CD14-positive monocyte (primary cell): ENCODE results near the gene TSHZ2. TPM values are rescaled to one million over a fixed set of nuclear protein-coding genes. Genes with fewer than 3 reads are reported as not detected.

Source experiments
- DNase-seq, 3 donors: peaks; one replicate each; pipeline ENCODE4 v3.0.0-alpha.2; 2011 to 2022
- H2AFZ ChIP-seq: 2 replicates; pipeline ENCODE4 v1.6.0; 2012; ENCODE audit warnings: mild to moderate bottlenecking, low read depth, low read length, inconsistent platforms; ENCODE audit not compliant: insufficient read depth, poor library complexity, severe bottlenecking
- H3K27ac ChIP-seq, 2 donors: 1 replicate in 1 of 2; 2 replicates in 1 of 2; pipeline ENCODE4 v1.5.1; 2012 to 2013; ENCODE audit warnings: low read length in 2 of 2, control low read depth in 1 of 2, inconsistent platforms in 1 of 2, low read depth in 1 of 2, mild to moderate bottlenecking in 1 of 2
- H3K27me3 ChIP-seq, 2 donors: one replicate each; pipeline versions ENCODE4 v1.6.0 to v1.6.1; 2011 to 2013; ENCODE audit warnings: low read length in 2 of 2; ENCODE audit not compliant: control insufficient read depth in 2 of 2, insufficient read depth in 2 of 2
- H3K36me3 ChIP-seq, 2 donors: replicated peaks in 1 of 2; 1 replicate in 1 of 2; 2 replicates in 1 of 2; pipeline versions ENCODE4 v1.5.1 to v1.6.1; 2012 to 2013; ENCODE audit warnings: low read length in 2 of 2, control low read depth in 1 of 2, inconsistent platforms in 1 of 2, mild to moderate bottlenecking in 1 of 2; ENCODE audit not compliant: insufficient read depth in 2 of 2, control insufficient read depth in 1 of 2
- H3K4me1 ChIP-seq, 2 donors: 1 replicate in 1 of 2; 2 replicates in 1 of 2; pipeline versions ENCODE4 v1.5.1 to v1.6.1; 2012 to 2013; ENCODE audit warnings: low read length in 2 of 2, control low read depth in 1 of 2, inconsistent platforms in 1 of 2, mild to moderate bottlenecking in 1 of 2, moderate library complexity in 1 of 2; ENCODE audit not compliant: insufficient read depth in 2 of 2, control insufficient read depth in 1 of 2
- H3K4me2 ChIP-seq: replicated peaks from 2 replicates; pipeline ENCODE3; 2012; ENCODE audit warnings: low read length, moderate library complexity, mild to moderate bottlenecking; ENCODE audit not compliant: poor library complexity, severe bottlenecking; ENCODE audit errors: extremely low read depth
- H3K4me3 ChIP-seq, 3 experiments: fragments of 200-600 bp in 1 of 3; sonication (generic) in 1 of 3; replicated peaks in 1 of 3; 1 replicate in 2 of 3; 2 replicates in 1 of 3; pipeline ENCODE4 v1.5.1; 2011 to 2013; ENCODE audit warnings: low read length in 3 of 3, mild to moderate bottlenecking in 3 of 3, control low read depth in 2 of 3, low read depth in 2 of 3, inconsistent platforms in 1 of 3, moderate library complexity in 1 of 3
- H3K79me2 ChIP-seq: 2 replicates; pipeline ENCODE4 v1.6.0; 2012; ENCODE audit warnings: mild to moderate bottlenecking, control low read depth, inconsistent platforms, low read length, moderate library complexity; ENCODE audit not compliant: insufficient read depth
- H3K9ac ChIP-seq: 2 replicates; pipeline ENCODE4 v1.6.0; 2017; ENCODE audit warnings: low read length, mild to moderate bottlenecking; ENCODE audit not compliant: insufficient read depth, poor library complexity, severe bottlenecking
- H3K9me3 ChIP-seq, 2 donors: replicated peaks in 1 of 2; 1 replicate in 1 of 2; 2 replicates in 1 of 2; pipeline versions ENCODE4 v1.5.1 to v1.6.1; 2012 to 2013; ENCODE audit warnings: low read length in 2 of 2, control low read depth in 1 of 2; ENCODE audit not compliant: control insufficient read depth in 1 of 2, insufficient read depth in 1 of 2
- H4K20me1 ChIP-seq: 2 replicates; pipeline ENCODE4 v1.6.0; 2012; ENCODE audit warnings: mild to moderate bottlenecking, low read length, control low read depth, moderate library complexity; ENCODE audit not compliant: insufficient read depth
- H3K27ac Mint-ChIP-seq, 7 donors: one replicate each; pipeline ENCODE4 v1.8.0; 2020; ENCODE audit warnings: mild to moderate bottlenecking in 7 of 7, mixed read lengths in 7 of 7, moderate library complexity in 6 of 7, inconsistent platforms in 2 of 7
- H3K27me3 Mint-ChIP-seq, 3 donors: one replicate each; pipeline ENCODE4 v1.8.0; 2021 to 2022; ENCODE audit warnings: low read depth in 3 of 3, mild to moderate bottlenecking in 3 of 3, mixed read lengths in 3 of 3, moderate library complexity in 3 of 3, inconsistent platforms in 1 of 3
- H3K36me3 Mint-ChIP-seq, 2 donors: one replicate each; pipeline ENCODE4 v1.8.0; 2020; ENCODE audit warnings: mixed read lengths in 2 of 2, inconsistent platforms in 1 of 2, mild to moderate bottlenecking in 1 of 2
- H3K4me1 Mint-ChIP-seq: one replicate; pipeline ENCODE4 v1.8.0; 2020; ENCODE audit warnings: mild to moderate bottlenecking, mixed read lengths
- H3K4me3 Mint-ChIP-seq, 2 donors: one replicate each; pipeline ENCODE4 v1.8.0; 2020; ENCODE audit warnings: mild to moderate bottlenecking in 2 of 2, mixed read lengths in 2 of 2, moderate library complexity in 1 of 2
- H3K9me3 Mint-ChIP-seq, 7 donors: one replicate each; pipeline ENCODE4 v1.8.0; 2020 to 2022; ENCODE audit warnings: mixed read lengths in 7 of 7, mild to moderate bottlenecking in 6 of 7, moderate library complexity in 6 of 7, inconsistent platforms in 2 of 7
- WGBS: methylation state at CpG from one replicate; pipeline ENCODE4 v1.1.5; 2013; ENCODE audit warnings: missing lambda C conversion rate; ENCODE audit not compliant: insufficient coverage; 5-methylcytosine and 5-hydroxymethylcytosine counted together
- intact Hi-C, 2 donors: fragments of 100-400 bp; cut with micrococcal nuclease; formaldehyde crosslinking; loops; one replicate each; pipeline versions ENCODE4 v1.15.0 to v1.15.1; 2023
- polyA plus RNA-seq, 3 donors: library from polyadenylated mRNA; depleted of rRNA in 1 of 3; unstranded in 2 of 3; stranded (reverse) in 1 of 3; fragments of 300-500 nt in 2 of 3; fragments of >200 nt in 1 of 3; fragmentation: Illumina TruSeq in 2 of 3; gene quantifications; 1 replicate in 2 of 3; 2 replicates in 1 of 3; pipeline ENCODE4 v1.2.3, GENCODE V29; 2012 to 2021
- TF ChIP-seq, protein P1 (sequence below): fragments of 200-600 bp; IDR thresholded peaks from one replicate; pipeline ENCODE4 v1.8.0; 2022; ENCODE audit warnings: antibody characterized with exemption, mild to moderate bottlenecking

TSHZ2 gene
- polyA plus RNA-seq, 3 donors, result not detected

GRCh38 chr20:53402233-53403005 lies 430.3 kb downstream of the TSHZ2 start:
- H3K79me2 ChIP-seq, result no peaks in the 10 kb centered on the region
- intact Hi-C loops, result no loop called here
- H2AFZ ChIP-seq, result no peak overlapping the region
- H3K9ac ChIP-seq, result no peak overlapping the region
- H3K9me3 ChIP-seq, result no peaks in the 10 kb centered on the region
- Mint-ChIP-seq H3K4me3 (no peak overlapping the region), H3K4me1 (peaks cover 5% of the 10 kb centered on the region), H3K27me3 (peaks cover 3 to 8% (median 7%) of the 10 kb centered on the region in 3 donors), H3K27ac (peak overlapping the region in 1 of 7 donors; percentile 10), H3K9me3 (peaks cover 0 to 3% (median 2%) of the 10 kb centered on the region in 7 donors), H3K36me3 (no peaks in the 10 kb centered on the region)
- DNase-seq, result no peak
- no peaks in the 10 kb centered on the region for H3K36me3 ChIP-seq
- no peak overlapping the region for H3K4me2 ChIP-seq
- H3K27ac ChIP-seq, result no peak overlapping the region
- H3K27me3 ChIP-seq, result no peaks in the 10 kb centered on the region
- TF ChIP-seq, protein P1, sequence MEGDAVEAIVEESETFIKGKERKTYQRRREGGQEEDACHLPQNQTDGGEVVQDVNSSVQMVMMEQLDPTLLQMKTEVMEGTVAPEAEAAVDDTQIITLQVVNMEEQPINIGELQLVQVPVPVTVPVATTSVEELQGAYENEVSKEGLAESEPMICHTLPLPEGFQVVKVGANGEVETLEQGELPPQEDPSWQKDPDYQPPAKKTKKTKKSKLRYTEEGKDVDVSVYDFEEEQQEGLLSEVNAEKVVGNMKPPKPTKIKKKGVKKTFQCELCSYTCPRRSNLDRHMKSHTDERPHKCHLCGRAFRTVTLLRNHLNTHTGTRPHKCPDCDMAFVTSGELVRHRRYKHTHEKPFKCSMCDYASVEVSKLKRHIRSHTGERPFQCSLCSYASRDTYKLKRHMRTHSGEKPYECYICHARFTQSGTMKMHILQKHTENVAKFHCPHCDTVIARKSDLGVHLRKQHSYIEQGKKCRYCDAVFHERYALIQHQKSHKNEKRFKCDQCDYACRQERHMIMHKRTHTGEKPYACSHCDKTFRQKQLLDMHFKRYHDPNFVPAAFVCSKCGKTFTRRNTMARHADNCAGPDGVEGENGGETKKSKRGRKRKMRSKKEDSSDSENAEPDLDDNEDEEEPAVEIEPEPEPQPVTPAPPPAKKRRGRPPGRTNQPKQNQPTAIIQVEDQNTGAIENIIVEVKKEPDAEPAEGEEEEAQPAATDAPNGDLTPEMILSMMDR, result no peak
- WGBS, result 14% methylated on average over 2 of the region's 4 CpGs
- no peaks in the 10 kb centered on the region for H4K20me1 ChIP-seq
- no peak overlapping the region for H3K4me3 ChIP-seq
- no peaks in the 10 kb centered on the region for H3K4me1 ChIP-seq

GRCh38 chr20:53403029-53403428 lies 430.9 kb downstream of the TSHZ2 start:
- Mint-ChIP-seq H3K4me1 (peaks cover 5% of the 10 kb centered on the region), H3K27me3 (peaks cover 3 to 8% (median 7%) of the 10 kb centered on the region in 3 donors), H3K4me3 (no peak overlapping the region), H3K27ac (no peak overlapping the region), H3K9me3 (peaks cover 0 to 3% (median 2%) of the 10 kb centered on the region in 7 donors), H3K36me3 (no peaks in the 10 kb centered on the region)
- no peak overlapping the region for H2AFZ ChIP-seq
- intact Hi-C loops, result no loop called here
- H3K79me2 ChIP-seq, result no peaks in the 10 kb centered on the region
- no peak for DNase-seq
- H3K4me2 ChIP-seq, result no peak overlapping the region
- no peaks in the 10 kb centered on the region for H4K20me1 ChIP-seq
- H3K27ac ChIP-seq, result no peak overlapping the region
- H3K9me3 ChIP-seq, result no peaks in the 10 kb centered on the region
- H3K27me3 ChIP-seq, result no peaks in the 10 kb centered on the region
- H3K9ac ChIP-seq, result no peak overlapping the region
- WGBS, result 100% methylated on average over 3 of the region's 5 CpGs
- TF ChIP-seq, protein P1, result no peak
- H3K4me3 ChIP-seq, result no peak overlapping the region
- H3K36me3 ChIP-seq, result no peaks in the 10 kb centered on the region
- no peaks in the 10 kb centered on the region for H3K4me1 ChIP-seq
